HepG2 (cell line): Measurements from ENCODE around the gene TNS4. TPM values are rescaled to one million over a fixed set of nuclear protein-coding genes. Genes with fewer than 3 reads are reported as not detected.

Experiments used
- PHF21A ChIP-seq: sonication (generic); formaldehyde crosslinking; IDR thresholded peaks from 2 replicates; pipeline ENCODE4 v1.5.0; 2020; ENCODE audit warnings: mild to moderate bottlenecking, missing genetic modification reagents
- PHF5A ChIP-seq: IDR thresholded peaks from one replicate; pipeline ENCODE4 v1.6.1; 2018; ENCODE audit warnings: low read depth, missing genetic modification reagents; ENCODE audit not compliant: unreplicated experiment
- POLR2G ChIP-seq: fragments of 200-400 bp; formaldehyde crosslinking; IDR thresholded peaks from 2 replicates; pipeline ENCODE4 v1.6.1; 2018; ENCODE audit warnings: mild to moderate bottlenecking, low read depth, low read length, moderate library complexity
- RAD21 ChIP-seq: fragments of 450-650 bp; formaldehyde crosslinking; IDR thresholded peaks from 2 replicates; pipeline ENCODE4 v1.5.0; 2020; ENCODE audit warnings: mild to moderate bottlenecking
- SIN3A ChIP-seq: IDR thresholded peaks from 2 replicates; pipeline ENCODE4 v1.6.1; 2011; ENCODE audit warnings: low read depth, mild to moderate bottlenecking, control low read depth, low read length, borderline replicate concordance
- TSC22D2 ChIP-seq: sonication (generic); formaldehyde crosslinking; IDR thresholded peaks from 2 replicates; pipeline ENCODE4 v1.5.1; 2020; ENCODE audit warnings: missing genetic modification reagents, mild to moderate bottlenecking, borderline replicate concordance
- ZNF543 ChIP-seq: sonication (generic); formaldehyde crosslinking; IDR thresholded peaks from 2 replicates; pipeline ENCODE4 v1.4.0; 2020; ENCODE audit warnings: mild to moderate bottlenecking, missing genetic modification reagents
- polyA plus RNA-seq, 8 experiments: library from polyadenylated mRNA; depleted of rRNA in 3 of 8; stranded (reverse) in 7 of 8; unstranded in 1 of 8; fragments of >200 nt; fragmentation: Illumina TruSeq in 4 of 8; extraction: Trizol in 4 of 8; gene quantifications; 2 replicates each; pipeline versions ENCODE4 v1.2.1 to v1.2.3, GENCODE V29; 2011 to 2016; ENCODE audit warnings: low read depth in 4 of 8, missing spikeins in 1 of 8, mixed read lengths in 1 of 8; ENCODE audit not compliant: insufficient read depth in 1 of 8
- total RNA-seq, 5 experiments: library from RNA; depleted of rRNA; stranded (reverse); fragments of >200 nt; fragmentation: Illumina TruSeq; extraction: Trizol; gene quantifications; 2 replicates each; pipeline ENCODE4 v1.2.3, GENCODE V29; 2016; ENCODE audit warnings: low read depth in 1 of 5
- TF ChIP-seq, protein P1 (sequence below): sonication (generic); formaldehyde crosslinking; IDR thresholded peaks from 2 replicates; pipeline ENCODE4 v1.4.0; 2020; ENCODE audit warnings: missing genetic modification reagents
- TF ChIP-seq, protein P2 (sequence below): sonication (generic); formaldehyde crosslinking; conservative IDR thresholded peaks from 2 replicates; pipeline ENCODE4 v1.8.1; 2023; ENCODE audit warnings: missing genetic modification reagents
- TF ChIP-seq, protein P3 (sequence below): sonication (generic); formaldehyde crosslinking; IDR thresholded peaks from 2 replicates; pipeline ENCODE4 v1.5.0; 2020; ENCODE audit warnings: mild to moderate bottlenecking, missing genetic modification reagents
- TF ChIP-seq, protein P4 (sequence below): sonication (generic); formaldehyde crosslinking; IDR thresholded peaks from 2 replicates; pipeline ENCODE4 v1.8.0; 2022; ENCODE audit warnings: missing genetic modification reagents, mild to moderate bottlenecking, inconsistent platforms, borderline replicate concordance
- TF ChIP-seq, protein P5 (sequence below): sonication (generic); formaldehyde crosslinking; IDR thresholded peaks from 2 replicates; pipeline ENCODE4 v1.4.0; 2020; ENCODE audit warnings: mild to moderate bottlenecking, missing genetic modification reagents

The TNS4 gene
- total and polyA plus RNA-seq, 2 of the 13 experiments (the other 11 are each of a cell fraction or from before 2014, with no cell fraction given) = 0.58 to 2.1 TPM

DNA sequence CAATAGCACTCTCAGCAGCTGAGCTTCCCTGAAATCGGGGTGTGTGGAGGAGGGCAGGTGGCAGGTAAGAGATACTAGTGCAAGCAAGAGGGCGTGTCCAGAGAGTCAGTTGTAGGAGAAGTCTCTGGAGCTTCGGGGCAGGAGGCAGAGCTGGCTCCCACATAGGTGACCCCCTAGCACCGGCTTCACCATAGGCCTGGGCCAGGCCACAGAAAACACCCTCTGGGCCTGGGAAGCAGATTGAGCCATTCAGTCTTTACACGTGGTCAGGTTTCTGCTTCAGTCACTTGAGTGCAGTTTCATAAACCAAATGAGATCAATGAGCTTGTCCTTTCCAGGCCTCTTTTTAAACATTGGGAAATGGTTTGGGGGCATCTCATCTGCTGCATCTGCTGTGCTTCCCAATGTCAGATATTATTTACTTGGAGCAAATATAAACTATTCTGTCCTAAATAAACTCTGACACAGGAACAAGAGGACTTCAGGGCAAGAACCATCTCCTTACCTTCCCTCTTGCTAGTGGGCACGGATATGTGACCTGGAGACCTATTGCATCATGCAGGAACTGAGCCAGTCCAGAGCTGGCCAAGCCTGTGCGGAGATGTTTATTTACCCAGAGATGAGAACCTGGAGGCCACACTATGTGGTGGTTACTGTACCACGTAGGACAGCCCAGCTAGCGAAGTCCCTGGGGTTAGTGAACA lies 47.7 kb upstream of the TNS4 start (continued):
- TF ChIP-seq RAD21 (no peak), TSC22D2 (CRISPR knock-in tag) (peak; percentile 19; the same call in 1 of the 2 replicates), POLR2G (peak; percentile 72), SIN3A (peak; percentile 91; the same call in 1 of the 2 replicates), ZNF543 (CRISPR knock-in tag) (no peak), PHF5A (CRISPR knock-in tag) (peak; percentile 100), PHF21A (peak; percentile 99)
- TF ChIP-seq, protein P1, sequence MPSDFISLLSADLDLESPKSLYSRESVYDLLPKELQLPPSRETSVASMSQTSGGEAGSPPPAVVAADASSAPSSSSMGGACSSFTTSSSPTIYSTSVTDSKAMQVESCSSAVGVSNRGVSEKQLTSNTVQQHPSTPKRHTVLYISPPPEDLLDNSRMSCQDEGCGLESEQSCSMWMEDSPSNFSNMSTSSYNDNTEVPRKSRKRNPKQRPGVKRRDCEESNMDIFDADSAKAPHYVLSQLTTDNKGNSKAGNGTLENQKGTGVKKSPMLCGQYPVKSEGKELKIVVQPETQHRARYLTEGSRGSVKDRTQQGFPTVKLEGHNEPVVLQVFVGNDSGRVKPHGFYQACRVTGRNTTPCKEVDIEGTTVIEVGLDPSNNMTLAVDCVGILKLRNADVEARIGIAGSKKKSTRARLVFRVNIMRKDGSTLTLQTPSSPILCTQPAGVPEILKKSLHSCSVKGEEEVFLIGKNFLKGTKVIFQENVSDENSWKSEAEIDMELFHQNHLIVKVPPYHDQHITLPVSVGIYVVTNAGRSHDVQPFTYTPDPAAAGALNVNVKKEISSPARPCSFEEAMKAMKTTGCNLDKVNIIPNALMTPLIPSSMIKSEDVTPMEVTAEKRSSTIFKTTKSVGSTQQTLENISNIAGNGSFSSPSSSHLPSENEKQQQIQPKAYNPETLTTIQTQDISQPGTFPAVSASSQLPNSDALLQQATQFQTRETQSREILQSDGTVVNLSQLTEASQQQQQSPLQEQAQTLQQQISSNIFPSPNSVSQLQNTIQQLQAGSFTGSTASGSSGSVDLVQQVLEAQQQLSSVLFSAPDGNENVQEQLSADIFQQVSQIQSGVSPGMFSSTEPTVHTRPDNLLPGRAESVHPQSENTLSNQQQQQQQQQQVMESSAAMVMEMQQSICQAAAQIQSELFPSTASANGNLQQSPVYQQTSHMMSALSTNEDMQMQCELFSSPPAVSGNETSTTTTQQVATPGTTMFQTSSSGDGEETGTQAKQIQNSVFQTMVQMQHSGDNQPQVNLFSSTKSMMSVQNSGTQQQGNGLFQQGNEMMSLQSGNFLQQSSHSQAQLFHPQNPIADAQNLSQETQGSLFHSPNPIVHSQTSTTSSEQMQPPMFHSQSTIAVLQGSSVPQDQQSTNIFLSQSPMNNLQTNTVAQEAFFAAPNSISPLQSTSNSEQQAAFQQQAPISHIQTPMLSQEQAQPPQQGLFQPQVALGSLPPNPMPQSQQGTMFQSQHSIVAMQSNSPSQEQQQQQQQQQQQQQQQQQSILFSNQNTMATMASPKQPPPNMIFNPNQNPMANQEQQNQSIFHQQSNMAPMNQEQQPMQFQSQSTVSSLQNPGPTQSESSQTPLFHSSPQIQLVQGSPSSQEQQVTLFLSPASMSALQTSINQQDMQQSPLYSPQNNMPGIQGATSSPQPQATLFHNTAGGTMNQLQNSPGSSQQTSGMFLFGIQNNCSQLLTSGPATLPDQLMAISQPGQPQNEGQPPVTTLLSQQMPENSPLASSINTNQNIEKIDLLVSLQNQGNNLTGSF = peak; percentile 45; the same call in 1 of the 2 replicates
- TF ChIP-seq, protein P2, sequence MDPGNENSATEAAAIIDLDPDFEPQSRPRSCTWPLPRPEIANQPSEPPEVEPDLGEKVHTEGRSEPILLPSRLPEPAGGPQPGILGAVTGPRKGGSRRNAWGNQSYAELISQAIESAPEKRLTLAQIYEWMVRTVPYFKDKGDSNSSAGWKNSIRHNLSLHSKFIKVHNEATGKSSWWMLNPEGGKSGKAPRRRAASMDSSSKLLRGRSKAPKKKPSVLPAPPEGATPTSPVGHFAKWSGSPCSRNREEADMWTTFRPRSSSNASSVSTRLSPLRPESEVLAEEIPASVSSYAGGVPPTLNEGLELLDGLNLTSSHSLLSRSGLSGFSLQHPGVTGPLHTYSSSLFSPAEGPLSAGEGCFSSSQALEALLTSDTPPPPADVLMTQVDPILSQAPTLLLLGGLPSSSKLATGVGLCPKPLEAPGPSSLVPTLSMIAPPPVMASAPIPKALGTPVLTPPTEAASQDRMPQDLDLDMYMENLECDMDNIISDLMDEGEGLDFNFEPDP (CRISPR knock-in tag) = no peak
- TF ChIP-seq, protein P3, sequence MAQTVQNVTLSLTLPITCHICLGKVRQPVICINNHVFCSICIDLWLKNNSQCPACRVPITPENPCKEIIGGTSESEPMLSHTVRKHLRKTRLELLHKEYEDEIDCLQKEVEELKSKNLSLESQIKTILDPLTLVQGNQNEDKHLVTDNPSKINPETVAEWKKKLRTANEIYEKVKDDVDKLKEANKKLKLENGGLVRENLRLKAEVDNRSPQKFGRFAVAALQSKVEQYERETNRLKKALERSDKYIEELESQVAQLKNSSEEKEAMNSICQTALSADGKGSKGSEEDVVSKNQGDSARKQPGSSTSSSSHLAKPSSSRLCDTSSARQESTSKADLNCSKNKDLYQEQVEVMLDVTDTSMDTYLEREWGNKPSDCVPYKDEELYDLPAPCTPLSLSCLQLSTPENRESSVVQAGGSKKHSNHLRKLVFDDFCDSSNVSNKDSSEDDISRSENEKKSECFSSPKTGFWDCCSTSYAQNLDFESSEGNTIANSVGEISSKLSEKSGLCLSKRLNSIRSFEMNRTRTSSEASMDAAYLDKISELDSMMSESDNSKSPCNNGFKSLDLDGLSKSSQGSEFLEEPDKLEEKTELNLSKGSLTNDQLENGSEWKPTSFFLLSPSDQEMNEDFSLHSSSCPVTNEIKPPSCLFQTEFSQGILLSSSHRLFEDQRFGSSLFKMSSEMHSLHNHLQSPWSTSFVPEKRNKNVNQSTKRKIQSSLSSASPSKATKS (CRISPR knock-in tag) = 0 out of 2 replicates have a peak, but pooled peaks have one; percentile 94
- TF ChIP-seq, protein P4, sequence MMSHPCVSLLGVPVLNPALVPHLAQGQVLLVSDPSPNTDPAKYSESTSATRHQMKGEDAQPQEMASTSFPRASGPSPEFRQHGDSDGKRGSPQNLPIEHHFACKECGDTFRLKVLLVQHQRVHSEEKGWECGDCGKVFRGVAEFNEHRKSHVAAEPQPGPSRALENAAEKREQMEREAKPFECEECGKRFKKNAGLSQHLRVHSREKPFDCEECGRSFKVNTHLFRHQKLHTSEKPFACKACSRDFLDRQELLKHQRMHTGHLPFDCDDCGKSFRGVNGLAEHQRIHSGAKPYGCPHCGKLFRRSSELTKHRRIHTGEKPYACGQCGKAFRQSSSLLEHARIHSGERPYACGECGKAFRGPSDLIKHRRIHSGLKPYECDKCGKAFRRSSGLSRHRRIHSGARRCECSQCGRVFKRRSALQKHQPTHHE (CRISPR knock-in tag) = peak; percentile 31; the same call in 1 of the 2 replicates
- TF ChIP-seq, protein P5, sequence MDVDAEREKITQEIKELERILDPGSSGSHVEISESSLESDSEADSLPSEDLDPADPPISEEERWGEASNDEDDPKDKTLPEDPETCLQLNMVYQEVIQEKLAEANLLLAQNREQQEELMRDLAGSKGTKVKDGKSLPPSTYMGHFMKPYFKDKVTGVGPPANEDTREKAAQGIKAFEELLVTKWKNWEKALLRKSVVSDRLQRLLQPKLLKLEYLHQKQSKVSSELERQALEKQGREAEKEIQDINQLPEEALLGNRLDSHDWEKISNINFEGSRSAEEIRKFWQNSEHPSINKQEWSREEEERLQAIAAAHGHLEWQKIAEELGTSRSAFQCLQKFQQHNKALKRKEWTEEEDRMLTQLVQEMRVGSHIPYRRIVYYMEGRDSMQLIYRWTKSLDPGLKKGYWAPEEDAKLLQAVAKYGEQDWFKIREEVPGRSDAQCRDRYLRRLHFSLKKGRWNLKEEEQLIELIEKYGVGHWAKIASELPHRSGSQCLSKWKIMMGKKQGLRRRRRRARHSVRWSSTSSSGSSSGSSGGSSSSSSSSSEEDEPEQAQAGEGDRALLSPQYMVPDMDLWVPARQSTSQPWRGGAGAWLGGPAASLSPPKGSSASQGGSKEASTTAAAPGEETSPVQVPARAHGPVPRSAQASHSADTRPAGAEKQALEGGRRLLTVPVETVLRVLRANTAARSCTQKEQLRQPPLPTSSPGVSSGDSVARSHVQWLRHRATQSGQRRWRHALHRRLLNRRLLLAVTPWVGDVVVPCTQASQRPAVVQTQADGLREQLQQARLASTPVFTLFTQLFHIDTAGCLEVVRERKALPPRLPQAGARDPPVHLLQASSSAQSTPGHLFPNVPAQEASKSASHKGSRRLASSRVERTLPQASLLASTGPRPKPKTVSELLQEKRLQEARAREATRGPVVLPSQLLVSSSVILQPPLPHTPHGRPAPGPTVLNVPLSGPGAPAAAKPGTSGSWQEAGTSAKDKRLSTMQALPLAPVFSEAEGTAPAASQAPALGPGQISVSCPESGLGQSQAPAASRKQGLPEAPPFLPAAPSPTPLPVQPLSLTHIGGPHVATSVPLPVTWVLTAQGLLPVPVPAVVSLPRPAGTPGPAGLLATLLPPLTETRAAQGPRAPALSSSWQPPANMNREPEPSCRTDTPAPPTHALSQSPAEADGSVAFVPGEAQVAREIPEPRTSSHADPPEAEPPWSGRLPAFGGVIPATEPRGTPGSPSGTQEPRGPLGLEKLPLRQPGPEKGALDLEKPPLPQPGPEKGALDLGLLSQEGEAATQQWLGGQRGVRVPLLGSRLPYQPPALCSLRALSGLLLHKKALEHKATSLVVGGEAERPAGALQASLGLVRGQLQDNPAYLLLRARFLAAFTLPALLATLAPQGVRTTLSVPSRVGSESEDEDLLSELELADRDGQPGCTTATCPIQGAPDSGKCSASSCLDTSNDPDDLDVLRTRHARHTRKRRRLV (CRISPR knock-in tag) = 0 out of 2 replicates have a peak, but pooled peaks have one; percentile 36
